ENCODE data around the gene DLGAP1.

DLGAP1 gene

GRCh38 chr18:3675446-3675845 lies 779.7 kb downstream of the DLGAP1 start:
- DNase-seq (ENCODE audit: low spot score) (no peak), ATAC-seq (ENCODE audit: low read depth) (peak; percentile 88)
- no peaks in the 10 kb centered on the region for H3K36me3 ChIP-seq (ENCODE audit: low read depth)
- peaks cover 5% of the 10 kb centered on the region for H3K4me1 ChIP-seq (ENCODE audit: insufficient read depth, poor library complexity, severe bottlenecking)
- no peak for TF ChIP-seq CTCF (IDR thresholded peaks at IDR 0.05; ENCODE audit: poor library complexity, severe bottlenecking)
- no peaks in the 10 kb centered on the region for H3K27me3 ChIP-seq (ENCODE audit: insufficient read depth, poor library complexity, severe bottlenecking)
- no peaks in the 10 kb centered on the region for H3K9me3 ChIP-seq (ENCODE audit: severe bottlenecking)
- no peak overlapping the region for H3K27ac ChIP-seq (ENCODE audit: poor library complexity, severe bottlenecking)
- no peak overlapping the region for H3K4me3 ChIP-seq (ENCODE audit: severe bottlenecking)

GRCh38 chr18:3671176-3671575 lies 783.9 kb downstream of the DLGAP1 start:
- Histone ChIP-seq H3K4me1 (ENCODE audit: insufficient read depth, poor library complexity, severe bottlenecking) (peaks cover under 1% of the 10 kb centered on the region), H3K27me3 (ENCODE audit: insufficient read depth, poor library complexity, severe bottlenecking) (no peaks in the 10 kb centered on the region), H3K36me3 (ENCODE audit: low read depth) (no peaks in the 10 kb centered on the region), H3K27ac (ENCODE audit: poor library complexity, severe bottlenecking) (no peak overlapping the region), H3K9me3 (ENCODE audit: severe bottlenecking) (no peaks in the 10 kb centered on the region), H3K4me3 (ENCODE audit: severe bottlenecking) (no peak overlapping the region)
- TF ChIP-seq CTCF (IDR thresholded peaks at IDR 0.05; ENCODE audit: poor library complexity, severe bottlenecking), result no peak
- ATAC-seq (ENCODE audit: low read depth), result no peak
- DNase-seq (ENCODE audit: low spot score), result no peak

GRCh38 chr18:3669376-3669775 lies 785.7 kb downstream of the DLGAP1 start:
- Histone ChIP-seq H3K4me3 (ENCODE audit: severe bottlenecking) (no peak overlapping the region), H3K36me3 (ENCODE audit: low read depth) (no peaks in the 10 kb centered on the region), H3K9me3 (ENCODE audit: severe bottlenecking) (no peaks in the 10 kb centered on the region), H3K27me3 (ENCODE audit: insufficient read depth, poor library complexity, severe bottlenecking) (no peaks in the 10 kb centered on the region), H3K4me1 (ENCODE audit: insufficient read depth, poor library complexity, severe bottlenecking) (peaks cover 10% of the 10 kb centered on the region), H3K27ac (ENCODE audit: poor library complexity, severe bottlenecking) (no peak overlapping the region)
- ATAC-seq (ENCODE audit: low read depth) (no peak), DNase-seq (ENCODE audit: low spot score) (no peak)
- no peak for TF ChIP-seq CTCF (IDR thresholded peaks at IDR 0.05; ENCODE audit: poor library complexity, severe bottlenecking)

- Histone ChIP-seq H3K27me3 (ENCODE audit: insufficient read depth, poor library complexity, severe bottlenecking) (no peaks in the 10 kb centered on the region), H3K4me3 (ENCODE audit: severe bottlenecking) (no peak overlapping the region), H3K9me3 (ENCODE audit: severe bottlenecking) (no peaks in the 10 kb centered on the region), H3K4me1 (ENCODE audit: insufficient read depth, poor library complexity, severe bottlenecking) (peaks cover 10% of the 10 kb centered on the region), H3K27ac (ENCODE audit: poor library complexity, severe bottlenecking) (no peak overlapping the region), H3K36me3 (ENCODE audit: low read depth) (no peaks in the 10 kb centered on the region)
- TF ChIP-seq CTCF (IDR thresholded peaks at IDR 0.05; ENCODE audit: poor library complexity, severe bottlenecking), result no peak
- DNase-seq (ENCODE audit: low spot score) (no peak), ATAC-seq (ENCODE audit: low read depth) (no peak)
Measured at GRCh38 chr18:3667255-3668137, 787.6 kb downstream of the DLGAP1 start.

Data from RWPE2 (cell line).